NT2/D1 (cell line): ENCODE measurements around the gene ZEB2.

ENCODE experiments used
- SUZ12 ChIP-seq: IDR thresholded peaks from 2 replicates; pipeline ENCODE4 v1.6.1; 2011; ENCODE audit not compliant: insufficient read length, insufficient read depth; ENCODE audit errors: extremely low read depth
- YY1 ChIP-seq: IDR thresholded peaks from 2 replicates; pipeline ENCODE4 v1.6.1; 2011; ENCODE audit not compliant: insufficient read length, insufficient read depth
- ZNF274 ChIP-seq: IDR thresholded peaks from 2 replicates; pipeline ENCODE4 v1.6.1; 2011; ENCODE audit warnings: mild to moderate bottlenecking, low read depth, low read length

DNA sequence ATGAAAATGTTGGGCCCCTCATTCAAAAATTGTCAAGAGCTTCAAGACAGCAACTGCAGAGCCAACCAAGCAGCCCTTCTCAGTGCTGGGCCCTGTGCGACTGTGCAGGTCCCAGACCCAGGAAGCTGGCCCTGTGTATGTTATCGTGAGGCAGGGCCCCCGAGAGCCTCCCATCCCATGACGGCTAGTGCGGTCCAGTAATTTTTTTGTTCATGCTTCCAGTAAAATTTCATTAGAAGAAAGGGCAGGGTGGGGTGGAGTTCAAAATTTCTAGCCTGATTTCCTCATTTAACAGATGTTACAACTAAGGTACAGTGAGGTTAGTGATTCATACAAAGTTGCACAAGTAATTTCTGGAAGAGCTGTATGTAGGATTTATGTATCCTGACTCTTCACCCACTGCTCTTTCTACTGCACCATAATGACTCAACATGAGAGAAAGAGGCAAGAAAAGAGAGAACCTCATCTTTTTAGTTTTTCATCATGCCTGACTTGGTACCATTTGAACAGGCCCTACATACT, 105.5 kb downstream of the ZEB2 start:
- TF ChIP-seq ZNF274, result no peak
- no peak for TF ChIP-seq YY1
- TF ChIP-seq SUZ12, result no peak
